Measurements from ENCODE around the gene TXNL4A.
A peak's percentile ranks its signal among the peaks of the same experiment; 100 is the strongest.

TXNL4A gene

DNA sequence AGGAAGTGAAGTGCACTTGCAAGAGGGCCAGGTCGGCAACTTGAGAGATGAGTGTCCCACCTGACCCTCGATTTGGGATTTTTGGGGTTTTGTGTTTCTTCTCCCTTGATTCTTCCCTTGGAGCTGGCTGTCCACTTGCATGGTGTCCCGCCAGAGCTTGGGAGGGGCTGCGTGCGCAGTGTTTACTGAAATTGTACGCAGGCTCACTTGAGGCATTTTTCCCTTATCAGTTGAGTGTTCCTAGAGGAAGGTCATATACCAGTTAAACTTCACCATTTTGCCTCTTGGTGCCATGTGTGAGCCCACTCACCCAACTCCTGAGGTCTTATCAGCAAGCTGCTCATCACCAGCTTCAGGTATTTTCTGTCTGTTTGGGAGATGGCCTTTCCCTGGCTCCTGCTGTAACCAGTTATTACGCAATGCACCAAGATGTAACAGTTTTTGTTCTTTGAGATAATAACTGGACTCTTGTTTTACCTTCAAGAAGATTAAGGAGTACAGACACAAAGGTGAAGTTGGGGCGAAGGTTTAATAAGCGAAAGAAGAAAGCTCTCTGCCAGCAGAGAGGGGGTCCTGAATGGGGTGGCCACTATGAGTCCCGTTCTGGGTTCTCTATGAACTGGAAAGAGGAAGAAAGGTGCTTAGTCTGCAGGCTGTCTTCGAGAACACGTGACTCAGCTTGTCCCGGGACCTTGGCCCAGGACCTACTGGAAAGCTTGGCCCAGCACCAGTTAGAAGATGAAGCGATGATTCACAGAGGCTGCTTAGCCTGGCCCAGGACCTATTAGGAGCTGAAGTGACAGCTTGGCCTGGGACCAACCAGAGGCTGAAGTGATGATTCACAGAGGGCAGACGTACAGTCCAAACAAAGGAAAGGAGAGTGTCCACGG is 21.5 kb upstream of the TXNL4A start:
- TF ChIP-seq ZC3H10 (CRISPR knock-in tag; IDR thresholded peaks at IDR 0.05) (no peak), ISL1 (CRISPR knock-in tag; IDR thresholded peaks at IDR 0.05) (0 out of 2 replicates have a peak, but pooled peaks have one; percentile 26), CREB5 (CRISPR knock-in tag; IDR thresholded peaks at IDR 0.05; ENCODE audit: low read depth) (no peak), ZNF70 (CRISPR knock-in tag; IDR thresholded peaks at IDR 0.05) (no peak), TSHZ2 (CRISPR knock-in tag; IDR thresholded peaks at IDR 0.05) (no peak)
- peak; percentile 99 for ATAC-seq

- ATAC-seq: no peak
Observed at GRCh38 chr18:80006724-80007123, 18.4 kb upstream of the TXNL4A start.

DNA sequence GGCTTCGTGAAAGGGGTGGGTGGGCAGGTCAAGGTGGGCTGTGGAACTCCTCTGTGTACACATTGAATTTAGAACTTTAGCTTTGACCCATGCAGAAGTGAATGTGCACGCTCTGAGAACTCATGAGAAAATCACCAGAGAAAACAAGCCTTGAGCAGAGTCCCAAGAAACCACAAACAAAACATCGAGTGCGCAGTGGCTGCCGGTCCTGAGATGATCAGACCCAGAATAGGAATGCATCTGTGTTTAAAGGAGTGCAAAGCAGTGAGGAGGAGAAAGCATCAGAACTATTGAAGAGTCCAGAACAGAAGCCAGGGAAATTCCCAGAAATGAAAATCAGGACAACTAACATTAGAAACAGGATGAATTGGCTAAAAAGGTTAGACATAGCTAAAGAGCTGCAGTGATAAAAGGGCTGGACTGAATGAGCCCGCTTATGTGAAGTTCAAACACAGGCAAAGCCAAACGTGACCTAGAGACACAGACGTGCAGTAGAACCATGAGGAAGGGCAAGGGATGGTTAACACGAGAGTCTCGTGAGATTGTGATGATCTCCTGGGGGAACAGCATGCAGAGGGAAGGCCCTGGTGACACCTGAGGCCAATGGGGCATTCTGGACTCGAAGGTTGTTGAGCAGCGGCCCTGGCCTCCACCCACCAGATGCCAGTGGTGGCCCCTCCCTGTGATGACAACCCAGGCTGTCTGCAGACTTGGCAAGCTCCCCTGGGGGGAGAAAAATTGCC is 16.4 kb upstream of the TXNL4A start:
- no peak for ATAC-seq

More at GRCh38 chr18:80006724-80007123, 18.4 kb upstream of the TXNL4A start:
- TF ChIP-seq TCF4 (CRISPR knock-in tag; IDR thresholded peaks at IDR 0.05; ENCODE audit: borderline replicate concordance) (no peak), CSDC2 (CRISPR knock-in tag; IDR thresholded peaks at IDR 0.05) (no peak), TOX (CRISPR knock-in tag; IDR thresholded peaks at IDR 0.05; ENCODE audit: borderline replicate concordance) (no peak), TSHZ2 (CRISPR knock-in tag; IDR thresholded peaks at IDR 0.05) (no peak)

More for the DNA sequence above, 16.4 kb upstream of the TXNL4A start:
- no peak for TF ChIP-seq TCF4 (CRISPR knock-in tag; IDR thresholded peaks at IDR 0.05; ENCODE audit: borderline replicate concordance)
- TF ChIP-seq, protein P1, sequence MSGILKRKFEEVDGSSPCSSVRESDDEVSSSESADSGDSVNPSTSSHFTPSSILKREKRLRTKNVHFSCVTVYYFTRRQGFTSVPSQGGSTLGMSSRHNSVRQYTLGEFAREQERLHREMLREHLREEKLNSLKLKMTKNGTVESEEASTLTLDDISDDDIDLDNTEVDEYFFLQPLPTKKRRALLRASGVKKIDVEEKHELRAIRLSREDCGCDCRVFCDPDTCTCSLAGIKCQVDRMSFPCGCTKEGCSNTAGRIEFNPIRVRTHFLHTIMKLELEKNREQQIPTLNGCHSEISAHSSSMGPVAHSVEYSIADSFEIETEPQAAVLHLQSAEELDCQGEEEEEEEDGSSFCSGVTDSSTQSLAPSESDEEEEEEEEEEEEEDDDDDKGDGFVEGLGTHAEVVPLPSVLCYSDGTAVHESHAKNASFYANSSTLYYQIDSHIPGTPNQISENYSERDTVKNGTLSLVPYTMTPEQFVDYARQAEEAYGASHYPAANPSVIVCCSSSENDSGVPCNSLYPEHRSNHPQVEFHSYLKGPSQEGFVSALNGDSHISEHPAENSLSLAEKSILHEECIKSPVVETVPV (CRISPR knock-in tag; IDR thresholded peaks at IDR 0.05): no peak
- TF ChIP-seq ZNF70 (CRISPR knock-in tag; IDR thresholded peaks at IDR 0.05): no peak
- no peak for TF ChIP-seq SNAI2 (CRISPR knock-in tag; IDR thresholded peaks at IDR 0.05)
- no peak for TF ChIP-seq ZNF565 (CRISPR knock-in tag; conservative IDR thresholded peaks at IDR 0.05; ENCODE audit: low read depth)
- no peak for TF ChIP-seq CSDC2 (CRISPR knock-in tag; IDR thresholded peaks at IDR 0.05)
- TF ChIP-seq ESRRG (CRISPR knock-in tag; IDR thresholded peaks at IDR 0.05): no peak
- no peak for TF ChIP-seq ZC3H10 (CRISPR knock-in tag; IDR thresholded peaks at IDR 0.05)
- no peak for TF ChIP-seq ISL1 (CRISPR knock-in tag; IDR thresholded peaks at IDR 0.05)
- TF ChIP-seq CREB5 (CRISPR knock-in tag; IDR thresholded peaks at IDR 0.05; ENCODE audit: low read depth): no peak
- no peak for TF ChIP-seq PPARA (CRISPR knock-in tag; IDR thresholded peaks at IDR 0.05; ENCODE audit: borderline replicate concordance)
- TF ChIP-seq OSR1 (CRISPR knock-in tag; IDR thresholded peaks at IDR 0.05): no peak
- TF ChIP-seq TOX (CRISPR knock-in tag; IDR thresholded peaks at IDR 0.05; ENCODE audit: borderline replicate concordance): no peak
- TF ChIP-seq ZFP30 (CRISPR knock-in tag; IDR thresholded peaks at IDR 0.05): no peak
- no peak for TF ChIP-seq ZNF8 (CRISPR knock-in tag; IDR thresholded peaks at IDR 0.05)
- no peak for TF ChIP-seq PATZ1 (CRISPR knock-in tag; IDR thresholded peaks at IDR 0.05; ENCODE audit: borderline replicate concordance)
